GM19099 (cell line): ENCODE results near the gene ACOX3.

Experiments
- POLR2A ChIP-seq: IDR thresholded peaks from 3 replicates; pipeline ENCODE4 v1.6.1; 2011; ENCODE audit warnings: low read depth; ENCODE audit not compliant: insufficient read length; ENCODE audit errors: extremely low read depth

Gene ACOX3

GRCh38 chr4:8404791-8405515, 35.6 kb downstream of the ACOX3 start:
- no peak for TF ChIP-seq POLR2A

- no peak for TF ChIP-seq POLR2A
These were observed 36.5 kb downstream of the ACOX3 start for GRCh38 chr4:8403976-8404375.

GRCh38 chr4:8403173-8403753, 37.3 kb downstream of the ACOX3 start:
- no peak for TF ChIP-seq POLR2A

- no peak for TF ChIP-seq POLR2A
These were observed 37.9 kb downstream of the ACOX3 start for GRCh38 chr4:8402640-8403039.

GRCh38 chr4:8402181-8402597, 38.3 kb downstream of the ACOX3 start:
- TF ChIP-seq POLR2A: no peak

- TF ChIP-seq POLR2A: no peak
These were observed 38.9 kb downstream of the ACOX3 start for GRCh38 chr4:8401665-8402064.

GRCh38 chr4:8400632-8401325, 39.7 kb downstream of the ACOX3 start:
- TF ChIP-seq POLR2A: no peak

- TF ChIP-seq POLR2A: no peak
These were observed 41.2 kb downstream of the ACOX3 start for GRCh38 chr4:8399298-8399697.

- TF ChIP-seq POLR2A: no peak
These were observed 42.2 kb downstream of the ACOX3 start for GRCh38 chr4:8398347-8398746.

GRCh38 chr4:8396762-8397406, 43.6 kb downstream of the ACOX3 start:
- TF ChIP-seq POLR2A: no peak

GRCh38 chr4:8395504-8396296, 44.8 kb downstream of the ACOX3 start:
- TF ChIP-seq POLR2A: no peak

GRCh38 chr4:8394806-8395205, 45.7 kb downstream of the ACOX3 start:
- TF ChIP-seq POLR2A: no peak

GRCh38 chr4:8394061-8394519, 46.4 kb downstream of the ACOX3 start:
- no peak for TF ChIP-seq POLR2A

- TF ChIP-seq POLR2A: no peak
These were observed 46.9 kb downstream of the ACOX3 start for GRCh38 chr4:8393593-8394038.
